Measurements from ENCODE around the gene TMEM45B.
"Not testable (repeated sequence)": the region's sequence is repeated elsewhere in the genome, so short reads cannot be mapped to it uniquely, and the experiment has no call there.

Gene TMEM45B

DNA sequence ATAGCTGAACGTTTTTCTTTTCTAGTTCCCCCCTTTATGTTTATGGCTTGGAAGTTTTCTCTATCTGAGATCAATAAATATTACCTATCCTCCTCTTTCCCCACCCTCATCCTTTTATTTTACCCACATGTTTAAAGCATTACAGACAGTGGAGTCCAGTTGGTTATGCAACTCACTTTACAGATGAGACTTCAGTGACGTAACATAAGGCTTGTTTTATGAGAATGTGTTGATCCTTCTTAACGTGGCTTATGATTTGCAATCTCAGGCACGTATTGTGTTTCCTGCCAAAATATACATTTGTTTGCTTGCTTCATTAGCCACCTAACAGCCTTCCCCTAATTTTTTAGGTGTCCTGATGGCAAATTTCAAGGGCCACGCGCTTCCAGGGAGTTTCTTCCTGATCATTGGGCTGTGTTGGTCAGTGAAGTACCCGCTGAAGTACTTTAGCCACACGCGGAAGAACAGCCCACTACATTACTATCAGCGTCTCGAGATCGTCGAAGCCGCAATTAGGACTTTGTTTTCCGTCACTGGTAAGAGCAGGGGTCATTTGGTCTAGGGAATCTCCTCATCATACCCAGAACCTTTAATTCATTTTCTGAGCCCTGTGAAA is 36.6 kb downstream of the TMEM45B start:
- no peak for DNase-seq (ENCODE audit: low read depth in 2 of 2)

DNA sequence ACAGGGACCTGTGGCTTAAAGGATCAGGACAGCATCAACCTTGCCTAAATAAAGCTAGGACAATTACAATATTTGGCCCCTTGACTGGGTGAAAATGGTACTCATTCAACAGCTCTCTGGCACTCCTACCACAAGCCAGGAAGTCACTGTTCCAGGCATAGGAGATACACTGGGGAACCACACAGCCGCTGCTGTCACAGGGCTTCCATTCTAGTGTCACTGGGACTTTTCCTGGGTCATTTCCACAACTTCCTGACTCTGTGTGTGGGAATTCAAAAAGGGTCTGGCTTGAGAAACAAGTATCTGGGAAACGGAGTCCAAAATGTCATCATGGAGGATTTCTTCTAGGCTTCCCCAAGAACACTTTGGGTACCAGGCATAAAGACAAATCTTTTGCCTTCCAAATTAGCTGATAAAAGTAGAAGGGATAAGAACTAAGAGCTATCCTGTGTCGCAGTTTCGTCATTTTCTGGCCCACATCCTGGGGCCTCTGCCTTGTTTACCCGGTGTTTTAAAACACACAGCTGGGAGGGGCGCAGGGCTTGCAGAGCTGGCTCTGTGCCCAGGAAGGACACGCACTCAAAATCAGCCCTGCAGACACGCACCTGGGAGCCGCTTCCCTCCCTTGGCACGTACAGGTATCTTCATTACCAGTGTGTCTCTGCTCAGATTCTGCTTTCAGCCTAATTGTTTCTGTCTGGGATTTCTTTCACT is 38.0 kb downstream of the TMEM45B start:
- DNase-seq (ENCODE audit: low read depth in 2 of 2), result peak in 1 of 2 donors; percentile 14

DNA sequence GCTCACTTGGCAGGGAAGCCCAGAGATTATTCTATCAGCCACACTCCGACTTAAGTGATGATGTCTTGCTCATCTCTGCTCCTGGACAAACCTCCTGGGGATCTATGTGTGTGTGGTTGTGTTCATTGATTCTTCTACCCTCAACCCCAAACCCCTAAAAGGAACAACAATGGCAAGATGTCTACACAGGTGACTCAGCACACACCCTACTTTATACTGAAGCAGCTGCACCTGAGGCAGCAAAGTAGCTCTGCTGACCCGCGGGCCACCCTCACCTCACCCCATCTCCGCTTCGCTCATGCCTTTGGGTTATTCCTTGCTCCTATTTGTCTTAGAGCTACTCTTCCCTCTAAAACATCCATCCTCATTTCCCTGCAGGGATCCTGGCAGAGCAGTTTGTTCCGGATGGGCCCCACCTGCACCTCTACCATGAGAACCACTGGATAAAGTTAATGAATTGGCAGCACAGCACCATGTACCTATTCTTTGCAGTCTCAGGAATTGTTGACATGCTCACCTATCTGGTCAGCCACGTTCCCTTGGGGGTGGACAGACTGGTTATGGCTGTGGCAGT is 38.7 kb downstream of the TMEM45B start:
- DNase-seq (ENCODE audit: low read depth in 2 of 2), result no peak

DNA sequence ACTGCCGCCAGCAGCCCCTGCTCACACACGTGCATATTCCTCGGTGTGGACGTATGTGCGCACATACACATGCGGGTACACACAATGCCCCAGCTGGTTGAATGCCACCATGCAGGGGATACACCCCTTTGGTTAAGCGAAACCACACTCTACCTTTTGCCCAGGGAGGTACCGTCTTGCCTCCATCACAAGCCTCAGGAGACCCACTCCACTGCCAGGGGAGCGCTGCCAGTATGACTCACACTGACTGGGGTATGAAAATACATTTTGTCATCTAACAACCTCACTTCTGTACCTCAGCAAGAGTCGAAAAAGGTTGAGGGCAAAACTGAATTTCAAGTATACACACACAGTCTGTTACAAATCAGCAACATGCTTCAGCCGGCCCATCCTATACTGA is 39.4 kb downstream of the TMEM45B start:
- DNase-seq (ENCODE audit: low read depth in 2 of 2), result no peak

DNA sequence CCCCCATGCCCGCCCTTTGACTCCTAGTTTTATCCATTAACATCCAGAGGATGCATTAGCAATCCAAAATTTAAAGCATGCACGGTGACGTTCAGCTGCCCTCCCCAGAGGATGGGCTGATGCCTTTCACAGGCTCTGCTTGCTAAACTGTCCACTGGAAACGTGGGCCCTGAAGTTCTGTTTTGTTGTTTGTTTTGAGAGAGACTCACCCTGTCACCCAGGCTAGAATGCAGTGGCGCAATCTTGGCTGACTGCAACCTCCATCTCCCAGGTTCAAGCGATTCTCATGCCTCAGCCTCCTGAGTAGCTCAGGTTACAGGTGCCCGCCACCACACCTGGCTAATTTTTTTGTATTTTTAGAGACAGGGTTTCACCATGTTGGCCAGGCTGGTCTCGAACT is 40.4 kb downstream of the TMEM45B start:
- DNase-seq (ENCODE audit: low read depth in 2 of 2), result no peak

DNA sequence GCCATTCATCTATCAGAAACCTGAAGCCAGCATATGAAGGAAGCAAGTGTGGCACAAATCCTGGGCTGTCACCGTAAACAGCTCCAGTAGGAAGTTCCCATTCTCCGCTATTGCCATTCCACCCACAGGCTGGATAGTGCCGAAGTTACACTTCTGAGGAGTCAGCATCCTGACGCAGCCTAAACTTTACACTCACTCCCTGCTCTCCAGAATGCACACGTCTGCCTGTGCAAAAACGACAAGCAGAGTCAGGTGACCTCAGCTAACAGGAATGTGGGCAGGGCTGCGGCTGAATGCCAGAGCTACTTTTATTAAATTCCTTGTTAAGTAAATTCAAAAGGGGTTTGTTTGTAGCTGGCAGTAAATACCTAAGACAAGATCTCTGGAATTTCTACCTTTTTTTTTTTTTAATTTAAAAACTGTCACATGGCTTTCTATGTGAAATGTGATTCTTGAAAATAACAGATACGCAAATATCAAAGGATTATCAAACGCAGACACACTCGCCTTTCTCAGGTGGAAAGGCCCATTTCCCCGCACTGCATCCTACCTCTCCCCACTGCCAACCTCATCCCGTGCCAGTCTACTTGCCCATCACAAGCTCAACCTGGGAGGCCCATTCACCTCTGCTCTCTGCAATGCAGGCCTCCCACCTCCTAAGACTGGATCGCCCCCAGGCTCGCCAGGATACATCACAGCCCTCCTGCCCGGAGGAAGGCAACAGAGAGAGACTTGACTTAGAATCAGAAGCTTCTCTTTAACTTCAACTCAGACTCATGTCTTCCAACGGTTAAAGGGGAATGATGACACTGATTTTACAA is 46.3 kb downstream of the TMEM45B start:
- DNase-seq (ENCODE audit: low read depth in 2 of 2), result no peak

DNA sequence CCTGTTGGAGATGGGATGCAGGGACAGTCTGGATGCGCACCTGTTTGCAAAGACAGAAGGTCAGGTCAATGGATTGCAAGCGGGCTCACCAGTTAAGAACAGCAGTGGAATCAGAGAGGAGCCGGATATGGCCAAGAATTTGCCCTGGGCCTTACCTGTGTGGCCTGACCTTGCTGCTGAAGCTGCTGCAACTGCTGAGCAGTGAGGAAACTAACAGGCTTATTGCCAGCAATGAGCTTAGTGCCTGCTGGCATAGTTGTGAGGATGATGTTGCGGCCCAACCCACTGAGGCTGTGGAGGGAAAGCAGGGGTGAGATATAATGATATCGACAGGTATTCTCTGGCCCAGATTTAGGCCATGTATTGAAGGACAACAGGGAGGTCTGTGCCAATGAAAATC is 49.2 kb downstream of the TMEM45B start:
- no peak for DNase-seq (ENCODE audit: low read depth in 2 of 2)

DNA sequence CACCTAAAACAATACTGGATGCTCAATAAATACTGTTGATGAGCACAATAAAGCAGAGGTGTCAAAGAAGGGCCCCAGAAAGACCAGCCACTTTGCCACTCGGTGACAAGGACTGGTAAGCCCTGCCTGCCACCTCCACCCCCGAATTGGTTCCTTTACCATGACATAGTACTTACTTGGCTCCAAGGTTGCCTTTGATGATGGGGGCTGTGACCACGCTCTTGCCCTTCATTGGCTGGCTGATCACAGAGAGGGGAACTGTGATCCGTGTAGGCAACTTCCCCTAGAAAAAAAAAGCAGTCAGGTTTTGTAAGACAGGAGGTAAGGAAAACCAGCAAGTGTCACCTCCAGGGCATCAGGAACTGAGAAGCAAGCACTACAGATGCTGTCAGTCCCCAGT is 50.1 kb downstream of the TMEM45B start:
- no peak for DNase-seq (ENCODE audit: low read depth in 2 of 2)

DNA sequence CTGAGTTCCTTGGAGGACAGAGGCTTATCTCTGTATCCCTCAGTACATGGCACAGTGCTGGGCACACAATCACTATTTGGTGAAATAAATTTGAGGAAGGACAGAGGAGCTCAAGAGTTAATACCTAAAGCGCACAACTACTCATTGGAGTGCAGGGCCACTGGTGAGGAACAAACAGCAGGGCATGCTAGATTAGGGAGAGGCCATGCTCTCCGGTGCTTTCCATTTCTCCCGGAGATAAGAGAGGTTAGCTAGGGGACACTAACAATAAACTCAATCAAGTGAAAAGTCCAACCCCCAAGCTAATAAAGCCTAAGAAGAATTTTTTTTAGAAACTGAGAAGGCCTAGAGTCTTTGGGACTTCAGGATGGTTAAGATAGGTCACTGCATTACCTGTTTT is 50.7 kb downstream of the TMEM45B start:
- no peak for DNase-seq (ENCODE audit: low read depth in 2 of 2)

DNA sequence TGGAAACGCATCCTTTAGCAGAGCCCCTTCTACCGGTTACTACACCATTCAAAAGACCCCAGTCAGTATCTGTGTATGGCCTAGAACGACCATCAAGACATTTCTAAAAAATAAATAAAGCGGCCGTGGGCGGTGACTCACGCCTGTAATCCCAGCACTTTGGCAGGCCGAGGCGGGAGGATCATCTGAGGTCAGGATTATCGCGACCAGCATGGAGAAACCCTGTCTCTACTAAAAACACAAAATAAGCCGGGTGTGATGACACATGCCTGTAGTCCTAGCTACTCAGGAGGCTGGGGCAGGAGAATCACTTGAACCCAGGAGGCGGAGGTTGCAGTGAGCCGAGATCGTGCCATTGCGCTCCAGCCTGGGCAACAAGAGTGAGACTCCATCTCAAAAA is 53.0 kb downstream of the TMEM45B start:
- not testable (repeated sequence) for DNase-seq (ENCODE audit: low read depth in 2 of 2)

DNA sequence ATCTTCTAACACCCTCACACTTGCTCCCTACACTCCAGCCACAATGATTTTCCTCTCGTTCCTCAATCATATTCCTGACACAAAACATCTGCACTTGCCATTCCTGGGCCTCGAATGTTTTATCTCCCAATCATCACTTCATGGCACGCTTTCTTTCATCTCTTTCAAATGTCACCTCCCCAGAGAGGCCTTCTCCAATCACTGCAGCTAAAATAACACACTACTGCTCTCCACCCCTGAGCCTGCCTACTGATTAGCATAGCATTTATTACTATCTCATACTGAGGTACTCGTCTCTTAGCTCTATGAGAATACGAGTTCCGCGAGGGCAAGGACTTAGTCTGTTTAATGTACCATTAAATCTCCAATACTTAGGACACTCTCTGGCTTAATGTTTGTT is 56.3 kb downstream of the TMEM45B start:
- DNase-seq (ENCODE audit: low read depth in 2 of 2), result no peak

DNA sequence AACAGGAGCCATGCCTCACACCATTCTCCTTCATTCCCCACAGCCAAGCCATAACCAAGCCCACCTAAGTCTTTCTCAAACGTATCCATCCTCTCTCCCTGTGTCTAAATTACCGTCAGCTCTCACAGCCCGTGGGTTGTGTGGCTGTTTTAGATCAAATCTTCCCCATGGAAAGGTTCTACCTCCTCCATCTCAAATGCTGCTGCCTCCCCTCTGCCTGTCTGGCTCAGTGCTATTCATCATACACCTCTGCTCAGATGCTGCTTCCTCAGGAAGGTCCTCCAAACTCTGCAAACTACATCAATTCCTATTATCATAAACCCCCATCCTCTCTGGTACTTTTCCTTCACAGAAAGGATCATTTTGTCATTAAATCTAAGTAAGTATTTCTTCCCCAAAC is 64.7 kb downstream of the TMEM45B start:
- no peak for DNase-seq (ENCODE audit: low read depth in 2 of 2)

DNA sequence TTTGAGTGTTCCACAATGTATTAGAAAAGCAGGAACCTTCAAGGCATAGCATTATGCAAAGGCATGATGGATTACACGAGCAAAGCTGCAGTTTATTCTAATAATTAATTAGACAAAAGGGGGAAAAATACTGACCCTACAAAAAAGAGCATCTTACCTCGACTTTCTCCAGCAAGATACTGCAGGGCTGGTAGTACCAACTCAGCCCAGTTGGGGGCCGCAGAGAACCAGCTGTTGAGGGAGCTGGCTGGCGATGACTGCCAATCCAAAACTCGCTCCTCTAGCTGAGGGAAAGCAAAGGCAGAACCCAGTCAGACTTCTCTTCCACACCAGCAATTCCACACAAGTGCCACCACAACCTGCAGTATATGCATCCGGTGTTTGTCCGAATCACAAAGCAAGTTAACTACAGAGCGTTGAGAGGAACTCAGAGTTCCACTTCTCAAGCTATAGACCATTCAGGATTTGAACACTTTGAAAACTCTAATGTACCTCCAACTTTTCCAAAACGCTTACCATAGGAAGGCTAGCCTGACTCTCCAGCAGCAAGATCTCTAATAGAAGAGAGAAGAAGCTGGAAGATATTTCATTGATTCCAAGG is 66.0 kb downstream of the TMEM45B start:
- DNase-seq (ENCODE audit: low read depth in 2 of 2), result peak in 1 of 2 donors; percentile 16

DNA sequence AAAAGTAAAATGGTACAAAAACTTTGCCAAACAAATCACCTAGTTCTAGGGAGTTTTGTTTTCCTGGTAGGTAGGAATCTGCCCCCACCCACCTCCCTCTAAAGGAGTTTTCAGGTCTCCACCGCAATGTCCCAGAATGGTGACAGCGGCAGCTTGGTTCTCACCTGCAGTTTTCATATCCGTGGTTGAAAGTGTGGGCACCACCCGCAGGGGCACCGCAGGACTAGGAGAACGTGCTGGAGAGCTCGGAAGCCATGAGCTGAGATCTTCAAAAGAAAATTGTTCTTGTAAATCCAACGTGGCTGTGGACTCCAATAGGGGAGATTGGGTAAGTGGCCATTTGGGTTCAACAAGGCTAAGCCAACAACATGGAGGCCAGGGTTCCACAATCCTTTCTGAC is 68.9 kb downstream of the TMEM45B start:
- no peak for DNase-seq (ENCODE audit: low read depth in 2 of 2)

DNA sequence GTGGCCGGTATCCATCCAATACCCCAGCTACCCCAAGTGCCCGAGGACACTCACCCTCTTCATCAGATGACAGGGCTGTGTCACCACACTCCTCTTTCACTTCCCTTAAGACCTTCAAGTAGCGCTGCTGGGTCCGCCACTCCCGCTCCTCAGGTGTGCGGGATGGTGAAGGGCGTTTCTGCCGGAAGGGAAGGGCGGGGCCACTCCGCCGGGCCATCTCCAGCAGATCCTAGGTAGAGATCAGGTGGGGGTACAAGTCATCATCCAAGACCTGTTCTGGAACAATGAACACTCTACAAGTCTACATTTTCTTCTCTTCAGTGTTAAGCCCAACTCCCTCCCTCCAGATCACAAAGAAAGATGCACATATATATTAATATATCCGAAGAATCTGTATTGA is 69.7 kb downstream of the TMEM45B start:
- DNase-seq (ENCODE audit: low read depth in 2 of 2), result no peak

DNA sequence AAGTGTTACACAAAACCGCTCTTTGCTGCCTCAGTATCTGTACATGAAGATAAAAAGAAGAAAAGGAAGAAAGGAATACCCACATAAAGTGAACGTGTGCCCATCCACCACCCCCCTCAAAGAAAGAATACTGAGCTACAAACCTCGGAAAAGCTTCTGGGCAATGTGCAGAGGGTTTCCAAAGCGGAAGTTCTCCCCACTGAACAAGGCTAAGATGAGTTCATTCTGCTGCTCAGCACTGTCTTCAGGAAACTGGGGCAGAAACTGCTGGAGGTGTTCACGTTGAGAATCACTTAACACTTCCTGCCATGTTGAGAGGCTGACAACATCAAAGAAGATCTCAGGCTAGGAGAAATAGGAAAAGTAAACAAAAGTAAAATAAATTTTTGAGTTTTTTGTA is 72.8 kb downstream of the TMEM45B start:
- no peak for DNase-seq (ENCODE audit: low read depth in 2 of 2)

DNA sequence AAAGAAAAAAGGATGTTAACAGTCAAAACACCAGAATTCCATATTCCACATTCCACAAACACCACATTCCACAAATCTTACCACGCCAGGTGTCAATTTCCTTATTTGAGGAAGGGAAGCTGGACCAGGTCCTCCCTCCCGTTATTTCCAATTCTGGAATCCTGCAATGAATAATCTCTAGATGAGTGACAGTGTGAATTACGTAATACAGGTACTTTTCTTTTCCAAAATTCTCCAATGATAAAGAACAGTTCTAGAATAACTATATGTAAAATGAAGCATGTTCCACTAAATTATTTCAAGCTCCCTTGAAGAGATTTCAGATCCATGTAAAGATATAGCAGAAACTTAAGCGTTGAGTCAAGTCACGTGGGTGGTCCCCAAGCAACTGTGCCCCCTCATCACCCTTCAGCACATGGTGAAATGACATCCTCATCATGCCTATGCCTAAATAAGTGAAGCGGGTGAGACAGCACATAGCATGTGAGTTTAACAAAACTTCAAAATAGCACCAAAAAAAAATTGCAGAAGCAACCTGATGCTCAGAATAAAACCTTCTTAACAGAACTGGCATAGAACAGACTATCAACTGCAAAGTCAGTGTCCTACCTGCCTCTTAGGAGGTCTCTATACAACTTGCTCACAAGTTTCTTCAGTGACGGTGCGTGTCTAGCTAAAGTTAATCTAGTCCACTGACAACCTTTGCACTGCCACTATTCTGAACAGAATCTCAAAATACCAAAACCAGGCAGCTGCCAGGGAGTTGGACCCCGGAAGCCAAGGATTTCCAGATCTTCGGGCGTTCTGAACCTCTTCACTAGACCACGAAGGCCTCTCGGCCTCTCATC is 78.9 kb downstream of the TMEM45B start:
- no peak for DNase-seq (ENCODE audit: low read depth in 2 of 2)

DNA sequence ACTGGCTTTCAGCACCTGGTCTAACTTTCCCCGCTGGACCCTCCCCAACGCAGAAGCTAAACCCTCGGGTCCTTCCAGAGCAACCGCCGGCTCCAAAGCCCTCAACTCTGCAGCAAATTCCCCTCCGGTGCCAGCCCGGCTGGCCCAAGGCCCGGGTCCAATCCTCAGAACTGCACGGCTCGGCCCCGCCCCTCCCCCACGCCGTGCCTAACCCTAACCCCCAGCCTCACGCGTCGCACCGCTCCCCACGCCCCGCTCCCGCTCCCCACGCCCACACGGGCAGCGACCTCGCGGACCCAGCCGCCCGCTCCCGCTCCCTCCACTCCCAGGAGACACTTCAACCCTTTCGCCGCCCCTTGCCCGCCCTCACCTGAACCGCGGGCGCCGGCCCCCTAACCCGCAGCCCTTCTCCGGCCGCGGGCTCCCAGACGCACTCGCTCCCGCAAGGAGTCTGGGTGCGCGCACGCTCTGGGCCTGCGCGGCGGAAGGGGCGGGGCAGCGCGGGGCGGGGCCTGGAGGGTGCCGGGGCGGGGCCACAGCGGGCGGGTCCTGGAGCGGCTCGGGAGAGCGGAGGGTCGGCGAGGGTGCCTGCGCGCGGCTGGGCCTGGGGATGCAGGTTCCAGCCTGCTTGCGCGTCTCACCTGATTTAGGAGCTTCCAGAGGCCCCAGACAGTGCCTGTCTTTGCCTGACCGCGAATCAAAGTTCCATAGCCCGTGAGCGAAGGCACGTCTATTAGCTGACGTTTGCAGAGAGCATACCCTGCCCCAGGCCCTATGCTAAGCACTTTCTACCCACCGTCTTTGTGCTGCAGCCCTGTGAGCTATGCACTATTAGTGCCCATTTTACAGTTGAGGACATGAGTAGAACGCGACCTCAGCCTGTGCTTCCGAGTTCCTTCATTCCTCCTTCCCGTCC is 79.7 kb downstream of the TMEM45B start, which contains the start of gene NFRKB:
TSS of gene NFRKB (minus strand) at position 453 of the 916 bp plus-strand sequence. CDS start 2,729 bp downstream, outside the sequence.
- peak; percentile 60 to 85 for DNase-seq (ENCODE audit: low read depth in 2 of 2)

DNA sequence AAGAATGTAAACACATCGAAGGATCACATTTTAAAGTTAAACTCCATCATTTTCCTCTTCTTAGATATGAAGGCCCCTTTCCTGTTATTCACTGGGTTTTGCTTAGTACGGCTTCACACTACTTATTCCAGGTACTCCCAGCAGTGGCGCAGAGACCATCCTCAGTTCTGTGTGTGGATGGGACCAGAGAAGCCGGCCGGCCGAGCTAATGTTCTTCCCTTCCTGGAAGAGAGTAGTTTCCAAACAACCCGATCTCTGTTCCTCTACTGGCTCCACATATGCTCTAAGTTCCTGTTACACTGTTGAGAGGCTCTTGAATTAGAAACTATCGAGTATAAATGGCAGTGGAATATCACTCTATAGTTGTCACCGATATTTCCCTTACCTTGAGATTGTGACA is 80.4 kb downstream of the TMEM45B start:
- no peak for DNase-seq (ENCODE audit: low read depth in 2 of 2)

DNA sequence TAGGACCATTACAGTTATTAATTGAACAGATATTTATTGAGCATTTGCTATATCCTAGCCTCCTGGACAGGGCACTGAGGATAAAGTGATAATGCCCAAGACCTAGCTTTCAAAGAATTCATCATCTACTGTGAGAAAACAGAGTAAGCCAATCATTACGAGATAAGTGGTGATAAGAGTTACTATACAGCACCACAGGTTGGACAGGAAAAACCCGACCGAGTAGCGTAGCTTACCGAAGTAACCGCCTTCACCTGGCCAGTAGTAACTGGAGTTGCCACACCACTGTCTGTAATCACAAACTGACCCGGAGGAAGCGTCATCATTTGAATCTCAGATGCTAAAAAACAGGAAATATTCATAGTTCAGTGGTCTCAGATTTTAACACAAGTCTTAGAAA is 89.8 kb downstream of the TMEM45B start:
- DNase-seq (ENCODE audit: low read depth in 2 of 2), result no peak

Measured in stimulated activated CD8-positive, alpha-beta memory T cell treated with anti-CD3 and anti-CD28 coated beads, Interleukin-7, amount 100 ng/mL, for 4 hours (primary cell).